Panc1 (cell line): ENCODE data around the gene NFX1. TPM values are rescaled to one million over a fixed set of nuclear protein-coding genes. Genes with fewer than 3 reads are reported as not detected.

Experiments
- ATAC-seq: fragments of 200-7000 bp; cut with Tn5 transposase; 2 replicates; pipeline ENCODE4 v1.9.1; 2020; ENCODE audit warnings: mild to moderate bottlenecking, moderate library complexity
- BruUV-seq: library from RNA; stranded (reverse); fragments of 400-500 nt; replicated peaks from 2 replicates; lab custom pipeline; 2021; lab: Mats Ljungman, UMichigan
- CTCF ChIA-PET: fragments of 300-600 bp; sonication (Branson Sonifier 250); formaldehyde crosslinking; loops from one replicate; lab custom pipeline; 2022; ENCODE audit warnings: antibody characterized with exemption; lab: Charles Lee
- POLR2A ChIA-PET: fragments of 300-600 bp; sonication (Branson Sonifier 250); formaldehyde crosslinking; loops from one replicate; lab custom pipeline; 2022; ENCODE audit warnings: antibody characterized with exemption; lab: Charles Lee
- DNase-seq: peaks from one replicate; pipeline ENCODE4 v3.0.0-alpha.2; 2010; ENCODE audit warnings: low read depth, low spot score
- H3K27ac ChIP-seq: 2 replicates; pipeline ENCODE4 v1.5.1; 2011; ENCODE audit warnings: mild to moderate bottlenecking, low read length, inconsistent platforms
- H3K27me3 ChIP-seq: fragments of 200-500 bp; sonication (Bioruptor generic); 2 replicates; pipeline ENCODE4 v1.6.0; 2014; ENCODE audit warnings: low read length, inconsistent platforms; ENCODE audit not compliant: control insufficient read depth, insufficient read depth
- H3K36me3 ChIP-seq: fragments of 200-500 bp; sonication (Bioruptor generic); 2 replicates; pipeline ENCODE4 v1.5.1; 2014; ENCODE audit warnings: inconsistent platforms, mild to moderate bottlenecking, low read length, moderate library complexity; ENCODE audit not compliant: control insufficient read depth, insufficient read depth
- H3K4me1 ChIP-seq: 2 replicates; pipeline ENCODE4 v1.5.1; 2011; ENCODE audit warnings: inconsistent platforms, mild to moderate bottlenecking, low read length, moderate library complexity; ENCODE audit not compliant: control insufficient read depth, insufficient read depth
- H3K4me3 ChIP-seq, 2 experiments: 2 replicates each; pipeline ENCODE4 v1.5.1; 2011 to 2012; ENCODE audit warnings: low read depth in 2 of 2, low read length in 2 of 2, mild to moderate bottlenecking in 2 of 2, inconsistent platforms in 1 of 2, moderate library complexity in 1 of 2
- H3K9me3 ChIP-seq: fragments of 200-500 bp; sonication (Bioruptor generic); 2 replicates; pipeline ENCODE4 v1.5.1; 2014; ENCODE audit warnings: low read depth, mild to moderate bottlenecking, inconsistent platforms, low read length, moderate library complexity; ENCODE audit not compliant: control insufficient read depth, insufficient read depth
- POLR2AphosphoS5 ChIP-seq: IDR thresholded peaks from 2 replicates; pipeline ENCODE4 v1.6.1; 2012; ENCODE audit warnings: mild to moderate bottlenecking, low read depth, low read length, moderate library complexity
- SIN3A ChIP-seq: IDR thresholded peaks from 2 replicates; pipeline ENCODE4 v1.6.1; 2012; ENCODE audit warnings: low read depth, mild to moderate bottlenecking, low read length, moderate library complexity, borderline replicate concordance; ENCODE audit not compliant: insufficient read depth
- TCF7L2 ChIP-seq: IDR thresholded peaks from 2 replicates; pipeline ENCODE4 v1.6.1; 2011; ENCODE audit warnings: mild to moderate bottlenecking, low read depth, low read length, inconsistent platforms
- in situ Hi-C: cut with HindIII; loops from 2 replicates; pipeline ENCODE4 v1.10.0; 2016; ENCODE audit warnings: low sequenced_read_pairs, low pct_unique_long_range_greater_than_20kb
- intact Hi-C: fragments of 100-400 bp; cut with micrococcal nuclease; formaldehyde crosslinking; loops from one replicate; pipeline ENCODE4 v1.10.0; 2022; ENCODE audit not compliant: unreplicated experiment
- total RNA-seq: library from RNA; stranded (reverse); gene quantifications from one replicate; pipeline ENCODE4 v1.2.1, GENCODE V29; 2021; ENCODE audit not compliant: unreplicated experiment
- TF ChIP-seq, protein P1 (sequence below): fragments of 450-650 bp; IDR thresholded peaks from 2 replicates; pipeline ENCODE4 v1.5.1; 2017; ENCODE audit warnings: mild to moderate bottlenecking
- TF ChIP-seq, protein P2 (sequence below), 2 experiments: IDR thresholded peaks; 2 replicates each; pipeline ENCODE4 v1.6.1; 2011 to 2012; ENCODE audit warnings: low read depth in 2 of 2, control low read depth in 1 of 2, low read length in 1 of 2, mild to moderate bottlenecking in 1 of 2, moderate library complexity in 1 of 2; ENCODE audit not compliant: insufficient read depth in 1 of 2

The NFX1 gene
- total RNA-seq, 1 experiment from 2014 or later: 38.1 TPM

DNA sequence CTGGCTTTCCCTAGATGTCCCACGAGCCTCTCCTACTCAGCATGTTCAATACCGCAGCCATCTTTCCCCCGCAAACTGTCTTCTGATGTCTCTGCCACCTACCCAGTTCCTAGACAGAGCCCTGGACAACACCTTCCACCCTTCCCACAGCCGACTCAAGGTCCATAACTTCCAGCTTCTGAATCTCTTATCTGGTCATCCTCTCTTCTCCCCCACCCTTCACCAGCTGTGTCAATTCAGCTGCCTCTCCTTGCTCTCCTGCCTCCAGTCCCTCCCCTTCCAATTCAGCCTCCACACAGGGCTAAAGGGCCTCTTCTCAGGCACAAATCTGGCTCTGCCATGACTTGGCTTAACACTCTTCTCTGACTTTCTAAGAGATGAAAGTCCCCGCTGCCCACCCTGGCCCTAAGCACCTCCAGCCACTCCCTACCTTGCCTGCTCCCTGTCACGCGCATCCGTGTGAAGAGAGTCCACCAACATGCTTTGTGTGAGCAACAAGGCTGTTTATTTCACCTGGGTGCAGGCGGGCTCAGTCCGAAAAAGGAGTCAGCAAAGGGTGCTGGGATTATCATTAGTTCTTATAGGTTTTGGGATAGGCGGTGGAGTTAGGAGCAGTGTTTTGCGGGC, 86.9 kb downstream of the NFX1 start:
- Histone ChIP-seq H3K9me3 (no peaks in the 10 kb centered on the region), H3K27ac (no peak overlapping the region), H3K4me1 (0 out of 2 replicates have a peak, but pooled peaks cover 2% of the 10 kb centered on the region), H3K27me3 (no peaks in the 10 kb centered on the region), H3K4me3 (no peak overlapping the region), H3K36me3 (no peaks in the 10 kb centered on the region)
- DNase-seq (no peak), ATAC-seq (no peak)
- TF ChIP-seq SIN3A: no peak
- no peak for TF ChIP-seq POLR2AphosphoS5
- TF ChIP-seq, protein P1, sequence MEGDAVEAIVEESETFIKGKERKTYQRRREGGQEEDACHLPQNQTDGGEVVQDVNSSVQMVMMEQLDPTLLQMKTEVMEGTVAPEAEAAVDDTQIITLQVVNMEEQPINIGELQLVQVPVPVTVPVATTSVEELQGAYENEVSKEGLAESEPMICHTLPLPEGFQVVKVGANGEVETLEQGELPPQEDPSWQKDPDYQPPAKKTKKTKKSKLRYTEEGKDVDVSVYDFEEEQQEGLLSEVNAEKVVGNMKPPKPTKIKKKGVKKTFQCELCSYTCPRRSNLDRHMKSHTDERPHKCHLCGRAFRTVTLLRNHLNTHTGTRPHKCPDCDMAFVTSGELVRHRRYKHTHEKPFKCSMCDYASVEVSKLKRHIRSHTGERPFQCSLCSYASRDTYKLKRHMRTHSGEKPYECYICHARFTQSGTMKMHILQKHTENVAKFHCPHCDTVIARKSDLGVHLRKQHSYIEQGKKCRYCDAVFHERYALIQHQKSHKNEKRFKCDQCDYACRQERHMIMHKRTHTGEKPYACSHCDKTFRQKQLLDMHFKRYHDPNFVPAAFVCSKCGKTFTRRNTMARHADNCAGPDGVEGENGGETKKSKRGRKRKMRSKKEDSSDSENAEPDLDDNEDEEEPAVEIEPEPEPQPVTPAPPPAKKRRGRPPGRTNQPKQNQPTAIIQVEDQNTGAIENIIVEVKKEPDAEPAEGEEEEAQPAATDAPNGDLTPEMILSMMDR: no peak
- TF ChIP-seq TCF7L2: no peak
- TF ChIP-seq, protein P2, sequence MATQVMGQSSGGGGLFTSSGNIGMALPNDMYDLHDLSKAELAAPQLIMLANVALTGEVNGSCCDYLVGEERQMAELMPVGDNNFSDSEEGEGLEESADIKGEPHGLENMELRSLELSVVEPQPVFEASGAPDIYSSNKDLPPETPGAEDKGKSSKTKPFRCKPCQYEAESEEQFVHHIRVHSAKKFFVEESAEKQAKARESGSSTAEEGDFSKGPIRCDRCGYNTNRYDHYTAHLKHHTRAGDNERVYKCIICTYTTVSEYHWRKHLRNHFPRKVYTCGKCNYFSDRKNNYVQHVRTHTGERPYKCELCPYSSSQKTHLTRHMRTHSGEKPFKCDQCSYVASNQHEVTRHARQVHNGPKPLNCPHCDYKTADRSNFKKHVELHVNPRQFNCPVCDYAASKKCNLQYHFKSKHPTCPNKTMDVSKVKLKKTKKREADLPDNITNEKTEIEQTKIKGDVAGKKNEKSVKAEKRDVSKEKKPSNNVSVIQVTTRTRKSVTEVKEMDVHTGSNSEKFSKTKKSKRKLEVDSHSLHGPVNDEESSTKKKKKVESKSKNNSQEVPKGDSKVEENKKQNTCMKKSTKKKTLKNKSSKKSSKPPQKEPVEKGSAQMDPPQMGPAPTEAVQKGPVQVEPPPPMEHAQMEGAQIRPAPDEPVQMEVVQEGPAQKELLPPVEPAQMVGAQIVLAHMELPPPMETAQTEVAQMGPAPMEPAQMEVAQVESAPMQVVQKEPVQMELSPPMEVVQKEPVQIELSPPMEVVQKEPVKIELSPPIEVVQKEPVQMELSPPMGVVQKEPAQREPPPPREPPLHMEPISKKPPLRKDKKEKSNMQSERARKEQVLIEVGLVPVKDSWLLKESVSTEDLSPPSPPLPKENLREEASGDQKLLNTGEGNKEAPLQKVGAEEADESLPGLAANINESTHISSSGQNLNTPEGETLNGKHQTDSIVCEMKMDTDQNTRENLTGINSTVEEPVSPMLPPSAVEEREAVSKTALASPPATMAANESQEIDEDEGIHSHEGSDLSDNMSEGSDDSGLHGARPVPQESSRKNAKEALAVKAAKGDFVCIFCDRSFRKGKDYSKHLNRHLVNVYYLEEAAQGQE (IDR thresholded peaks at IDR 0.05; ENCODE audit: insufficient read depth in 1 of 2, low read depth in 2 of 2, low read length in 1 of 2): no peak
- intact Hi-C loops (no loop called here), in situ Hi-C loops (no loop called here)
- no TSS peak for BruUV-seq
- CTCF ChIA-PET: no interaction called here
- POLR2A ChIA-PET: no interaction called here

DNA sequence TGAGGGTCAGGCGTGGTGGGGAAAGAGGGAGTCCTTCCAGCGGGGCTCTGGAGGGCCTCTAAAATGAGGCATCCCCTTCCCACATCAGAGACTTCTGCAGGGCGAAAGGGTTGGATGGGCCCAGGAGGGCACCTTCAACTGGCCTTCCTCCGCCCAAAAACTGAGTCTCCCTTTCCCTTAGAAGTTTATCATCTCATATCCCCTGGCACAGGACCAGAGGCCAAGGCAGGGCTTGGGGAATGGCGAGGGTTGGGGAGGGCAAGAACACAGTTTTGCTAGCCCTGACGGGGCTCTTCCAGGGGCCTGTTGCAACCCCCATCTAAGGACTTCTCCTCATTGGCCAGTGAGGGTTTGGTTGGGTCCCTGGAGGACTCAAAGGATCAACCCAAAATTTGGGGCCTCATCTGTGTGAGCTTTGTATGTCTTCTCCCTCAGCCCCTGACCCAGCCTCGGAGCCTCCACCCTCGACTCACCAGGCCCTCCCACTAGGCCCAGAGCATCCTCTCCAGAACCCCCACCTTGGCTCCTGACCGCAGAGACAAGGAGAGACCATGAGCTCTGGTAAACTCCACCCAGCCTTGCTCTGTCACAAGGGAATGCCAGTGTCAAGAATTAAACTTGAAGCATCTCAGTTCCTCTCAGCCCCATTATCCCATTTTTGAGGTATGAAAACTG, 87.9 kb downstream of the NFX1 start:
- CTCF ChIA-PET: interaction anchor here (0.6 kb wide), 1 partner anchor 376 kb away, joined by 3 read pairs; no protein-coding TSS in a partner anchor
- in situ Hi-C loops: no loop called here
- intact Hi-C loops: no loop called here
- no peak overlapping the region for H3K27ac ChIP-seq
- no peak overlapping the region for H3K4me3 ChIP-seq
- H3K27me3 ChIP-seq: no peaks in the 10 kb centered on the region
- H3K36me3 ChIP-seq: no peaks in the 10 kb centered on the region
- H3K9me3 ChIP-seq: no peaks in the 10 kb centered on the region
- no TSS peak for BruUV-seq
- TF ChIP-seq, protein P2 (IDR thresholded peaks at IDR 0.05; ENCODE audit: insufficient read depth in 1 of 2, low read depth in 2 of 2, low read length in 1 of 2): no peak
- TF ChIP-seq SIN3A (no peak), POLR2AphosphoS5 (no peak), TCF7L2 (no peak)
- TF ChIP-seq, protein P1: no peak
- POLR2A ChIA-PET: no interaction called here
- ATAC-seq: no peak
- H3K4me1 ChIP-seq: 0 out of 2 replicates have a peak, but pooled peaks cover 2% of the 10 kb centered on the region
- no peak for DNase-seq
